Spinal cord (tissue), 10 donors: ENCODE measurements around the gene DXO. TPM values are rescaled to one million over a fixed set of nuclear protein-coding genes. Genes with fewer than 3 reads are reported as not detected.
"Not testable (repeated sequence)": the region's sequence is repeated elsewhere in the genome, so short reads cannot be mapped to it uniquely, and the experiment has no call there.

Source experiments
- DNase-seq, 6 donors: peaks; one replicate each; pipeline versions ENCODE4 v3.0.0 to v3.0.0-alpha.2; 2013 to 2015; ENCODE audit warnings: low spot score in 6 of 6, low read depth in 4 of 6
- H3K27ac ChIP-seq: one replicate; pipeline ENCODE4 v1.5.1; 2013; ENCODE audit warnings: low read depth, low read length, control low read depth
- H3K27me3 ChIP-seq: one replicate; pipeline ENCODE4 v1.6.1; 2013; ENCODE audit warnings: low read length; ENCODE audit not compliant: control insufficient read depth, insufficient read depth
- H3K36me3 ChIP-seq: one replicate; pipeline ENCODE4 v1.6.1; 2013; ENCODE audit warnings: low read length; ENCODE audit not compliant: control insufficient read depth, insufficient read depth
- H3K4me1 ChIP-seq: one replicate; pipeline ENCODE4 v1.6.1; 2013; ENCODE audit warnings: low read length; ENCODE audit not compliant: control insufficient read depth, insufficient read depth
- H3K4me3 ChIP-seq: one replicate; pipeline ENCODE4 v1.5.1; 2013; ENCODE audit warnings: low read depth, low read length, control low read depth
- H3K9me3 ChIP-seq: one replicate; pipeline ENCODE4 v1.6.1; 2013; ENCODE audit warnings: low read length; ENCODE audit not compliant: control insufficient read depth, insufficient read depth
- WGBS: methylation state at CpG from one replicate; pipeline ENCODE4 v1.1.5; 2013; ENCODE audit warnings: missing lambda C conversion rate; ENCODE audit not compliant: insufficient coverage; 5-methylcytosine and 5-hydroxymethylcytosine counted together
- polyA plus RNA-seq, 2 donors: library from polyadenylated mRNA; unstranded; fragments of 120-200 nt; gene quantifications; one replicate each; pipeline ENCODE4 v1.2.1, GENCODE V29; 2013; ENCODE audit not compliant: insufficient read length in 2 of 2
- small RNA-seq: library from RNA; depleted of rRNA; stranded (forward); fragments of <200 nt; gene quantifications from one replicate; pipeline ENCODE3, GENCODE V24; 2014; ENCODE audit warnings: low replicate concordance
- total RNA-seq, 2 donors: library from RNA; depleted of rRNA in 1 of 2; stranded (reverse); fragments of 120-200 nt in 1 of 2; fragments of >200 nt in 1 of 2; gene quantifications; one replicate each; pipeline versions ENCODE4 v1.2.3 to v1.2.4, GENCODE V29; 2013 to 2014
- donor health status: healthy.

Gene DXO
- total and polyA plus RNA-seq, 4 donors = 7.9 to 32.7 (median 23.0) TPM

GRCh38 chr6:31932137-31932536 is 39.8 kb downstream of the DXO start:
- H3K9me3 ChIP-seq, DNase-seq, H3K27ac ChIP-seq, H3K36me3 ChIP-seq, H3K4me1 ChIP-seq, H3K27me3 ChIP-seq, H3K4me3 ChIP-seq: not testable (repeated sequence)
- 96% methylated on average over 11 of the region's 32 CpGs for WGBS

GRCh38 chr6:31930962-31931361 is 41.0 kb downstream of the DXO start:
- no CpG with 5 or more reads among the region's 1 CpG for WGBS
- no peaks in the 10 kb centered on the region for H3K9me3 ChIP-seq
- no peak overlapping the region for H3K4me3 ChIP-seq
- no peaks in the 10 kb centered on the region for H3K4me1 ChIP-seq
- no peaks in the 10 kb centered on the region for H3K36me3 ChIP-seq
- H3K27me3 ChIP-seq = no peaks in the 10 kb centered on the region
- no peak overlapping the region for H3K27ac ChIP-seq
- no peak for DNase-seq

GRCh38 chr6:31928672-31928939 is 43.3 kb downstream of the DXO start:
- 83% methylated on average over 9 of the region's 9 CpGs for WGBS
- H3K27me3 ChIP-seq = no peaks in the 10 kb centered on the region
- no peak overlapping the region for H3K27ac ChIP-seq
- no peak for DNase-seq
- H3K4me1 ChIP-seq = no peaks in the 10 kb centered on the region
- no peaks in the 10 kb centered on the region for H3K36me3 ChIP-seq
- H3K9me3 ChIP-seq = no peaks in the 10 kb centered on the region
- no peak overlapping the region for H3K4me3 ChIP-seq

GRCh38 chr6:31927863-31928671 is 43.9 kb downstream of the DXO start:
- Histone ChIP-seq H3K36me3 (no peaks in the 10 kb centered on the region), H3K27me3 (no peaks in the 10 kb centered on the region), H3K4me1 (no peaks in the 10 kb centered on the region), H3K9me3 (no peaks in the 10 kb centered on the region), H3K4me3 (no peak overlapping the region), H3K27ac (no peak overlapping the region)
- no peak for DNase-seq
- 71% methylated on average over 10 of the region's 11 CpGs for WGBS

GRCh38 chr6:31927242-31927862 is 44.6 kb downstream of the DXO start, which contains the start of gene C2:
Gene C2 (plus strand): TSS chr6:31927717. CDS start chr6:31927753, 36 bp downstream.
- no peaks in the 10 kb centered on the region for H3K27me3 ChIP-seq
- no peak within 1 kb of the TSS for H3K4me3 ChIP-seq
- H3K9me3 ChIP-seq = no peaks in the 10 kb centered on the region
- no peak within 1 kb of the TSS for H3K27ac ChIP-seq
- H3K36me3 ChIP-seq = no peaks in the 10 kb centered on the region
- 53% methylated on average over 3 of the region's 11 CpGs for WGBS
- no peaks in the 10 kb centered on the region for H3K4me1 ChIP-seq
- no peak for DNase-seq

GRCh38 chr6:31922942-31923341 is 49.0 kb downstream of the DXO start:
- Histone ChIP-seq H3K27ac (no peak overlapping the region), H3K4me3 (no peak overlapping the region), H3K4me1 (no peaks in the 10 kb centered on the region), H3K9me3 (no peaks in the 10 kb centered on the region), H3K36me3 (no peaks in the 10 kb centered on the region), H3K27me3 (no peaks in the 10 kb centered on the region)
- 17% methylated on average over 4 of the region's 5 CpGs for WGBS
- no peak for DNase-seq

GRCh38 chr6:31920811-31921210 is 51.1 kb downstream of the DXO start:
- Histone ChIP-seq H3K27ac (no peak overlapping the region), H3K4me3 (no peak overlapping the region), H3K36me3 (no peaks in the 10 kb centered on the region), H3K27me3 (no peaks in the 10 kb centered on the region), H3K9me3 (no peaks in the 10 kb centered on the region), H3K4me1 (no peaks in the 10 kb centered on the region)
- 83% methylated on average over 1 of the region's 2 CpGs for WGBS
- no peak for DNase-seq

Small RNA genes within 50 kb of the gene (small RNA-seq; reads per million reads assigned to genes)
- gene AL645922.1 = not detected

Other genes with a start within 250 kb of the DXO start
Only the 30 nearest of the 33 such genes appear.
- 10 to 100 TPM in 1 of 2 donors, 1 to 10 TPM in 1; 6.2 to 20.2 TPM for gene MSH5, start 232.1 kb downstream of the DXO start, total RNA-seq
- gene MSH5, start 232.1 kb downstream of the DXO start, polyA plus RNA-seq = 10 to 100 TPM; 18.9 to 38.8 TPM
- 1 to 10 TPM; 3.4 to 9.5 TPM for gene SAPCD1, start 209.5 kb downstream of the DXO start, total RNA-seq
- 10 to 100 TPM; 10.5 to 11.1 TPM for gene SAPCD1, start 209.5 kb downstream of the DXO start, polyA plus RNA-seq
- 1 to 10 TPM; 1.8 to 2.9 TPM for gene VWA7, start 194.8 kb downstream of the DXO start, total RNA-seq
- 1 to 10 TPM; 4.0 to 4.3 TPM for gene VWA7, start 194.8 kb downstream of the DXO start, polyA plus RNA-seq
- gene VARS1, start 176.4 kb downstream of the DXO start, total RNA-seq = 10 to 100 TPM; 25.3 to 35.5 TPM
- 10 to 100 TPM; 66.1 to 70.6 TPM for gene VARS1, start 176.4 kb downstream of the DXO start, polyA plus RNA-seq
- gene LSM2, start 165.2 kb downstream of the DXO start, total RNA-seq = 10 to 100 TPM; 18.0 to 45.7 TPM
- gene LSM2, start 165.2 kb downstream of the DXO start, polyA plus RNA-seq = 10 to 100 TPM; 54.4 to 63.3 TPM
- 1 to 10 TPM; 3.3 to 4.8 TPM for gene HSPA1L, start 156.9 kb downstream of the DXO start, total RNA-seq
- 1 to 10 TPM; 5.1 to 6.1 TPM for gene HSPA1L, start 156.9 kb downstream of the DXO start, polyA plus RNA-seq
- 100 to 1,000 TPM; 221 to 541 TPM for gene HSPA1A, start 156.6 kb downstream of the DXO start, total RNA-seq
- 100 to 1,000 TPM; 117 to 175 TPM for gene HSPA1A, start 156.6 kb downstream of the DXO start, polyA plus RNA-seq
- 100 to 1,000 TPM; 285 to 696 TPM for gene HSPA1B, start 144.4 kb downstream of the DXO start, total RNA-seq
- gene HSPA1B, start 144.4 kb downstream of the DXO start, polyA plus RNA-seq = 100 to 1,000 TPM; 113 to 166 TPM
- gene NEU1, start 109.3 kb downstream of the DXO start, total RNA-seq = 10 to 100 TPM; 21.9 to 47.5 TPM
- 10 to 100 TPM; 23.6 to 25.5 TPM for gene NEU1, start 109.3 kb downstream of the DXO start, polyA plus RNA-seq
- gene SLC44A4, start 93.1 kb downstream of the DXO start, total RNA-seq = under 1 TPM; 0.20 to 0.55 TPM
- 1 to 10 TPM in 1 of 2 donors, under 1 TPM in 1; 1.00 to 1.1 TPM for gene SLC44A4, start 93.1 kb downstream of the DXO start, polyA plus RNA-seq
- 10 to 100 TPM; 44.7 to 64.8 TPM for gene EHMT2, start 74.4 kb downstream of the DXO start, total RNA-seq
- 100 to 1,000 TPM; 112 to 125 TPM for gene EHMT2, start 74.4 kb downstream of the DXO start, polyA plus RNA-seq
- 1 to 10 TPM; 7.8 to 8.6 TPM for gene ZBTB12, start 70.1 kb downstream of the DXO start, total RNA-seq
- gene ZBTB12, start 70.1 kb downstream of the DXO start, polyA plus RNA-seq = 10 to 100 TPM; 36.6 to 37.9 TPM
- gene C2, start 44.4 kb downstream of the DXO start, total RNA-seq = 10 to 100 TPM in 1 of 2 donors, 1 to 10 TPM in 1; 8.4 to 23.1 TPM
- gene C2, start 44.4 kb downstream of the DXO start, polyA plus RNA-seq = 10 to 100 TPM; 10.8 to 14.7 TPM
- gene CFB, start 26.0 kb downstream of the DXO start, total RNA-seq = 10 to 100 TPM; 11.6 to 21.8 TPM
- 1 to 10 TPM; 1.6 to 7.7 TPM for gene CFB, start 26.0 kb downstream of the DXO start, polyA plus RNA-seq
- 10 to 100 TPM; 37.8 to 75.5 TPM for gene NELFE, start 13.2 kb downstream of the DXO start, total RNA-seq
- gene NELFE, start 13.2 kb downstream of the DXO start, polyA plus RNA-seq = 10 to 100 TPM; 73.3 to 78.3 TPM
- 10 to 100 TPM; 24.0 to 37.9 TPM for gene SKIC2, start 13.0 kb downstream of the DXO start, total RNA-seq
- 10 to 100 TPM; 49.2 to 60.5 TPM for gene SKIC2, start 13.0 kb downstream of the DXO start, polyA plus RNA-seq
- gene C4A, start 9.9 kb upstream of the DXO start, total RNA-seq = 100 to 1,000 TPM in 1 of 2 donors, 10 to 100 TPM in 1; 68.4 to 107 TPM
- 10 to 100 TPM; 47.5 to 55.8 TPM for gene C4A, start 9.9 kb upstream of the DXO start, polyA plus RNA-seq
- 100 to 1,000 TPM in 1 of 2 donors, 10 to 100 TPM in 1; 67.4 to 113 TPM for gene C4B, start 42.7 kb upstream of the DXO start, total RNA-seq
- gene C4B, start 42.7 kb upstream of the DXO start, polyA plus RNA-seq = 10 to 100 TPM; 52.1 to 72.7 TPM
- gene CYP21A2, start 66.3 kb upstream of the DXO start, total RNA-seq = under 1 TPM; 0.30 to 0.61 TPM
- gene CYP21A2, start 66.3 kb upstream of the DXO start, polyA plus RNA-seq = 1 to 10 TPM; 2.7 to 4.9 TPM
- gene TNXB, start 137.2 kb upstream of the DXO start, total RNA-seq = 10 to 100 TPM; 53.9 to 78.4 TPM
- gene TNXB, start 137.2 kb upstream of the DXO start, polyA plus RNA-seq = 10 to 100 TPM; 26.1 to 46.2 TPM
- gene ATF6B, start 156.1 kb upstream of the DXO start, total RNA-seq = 10 to 100 TPM; 20.4 to 29.0 TPM
- gene ATF6B, start 156.1 kb upstream of the DXO start, polyA plus RNA-seq = 10 to 100 TPM; 84.1 to 99.9 TPM
- gene FKBPL, start 158.2 kb upstream of the DXO start, total RNA-seq = 1 to 10 TPM; 3.4 to 5.8 TPM
- gene FKBPL, start 158.2 kb upstream of the DXO start, polyA plus RNA-seq = 1 to 10 TPM; 6.0 to 6.2 TPM
- gene PRRT1, start 179.8 kb upstream of the DXO start, total RNA-seq = under 1 TPM; 0.83 to 0.89 TPM
- gene PRRT1, start 179.8 kb upstream of the DXO start, polyA plus RNA-seq = 10 to 100 TPM; 15.5 to 17.7 TPM
- 10 to 100 TPM; 20.7 to 75.1 TPM for gene PPT2, start 182.0 kb upstream of the DXO start, total RNA-seq
- gene PPT2, start 182.0 kb upstream of the DXO start, polyA plus RNA-seq = 10 to 100 TPM; 33.1 to 47.2 TPM
- gene EGFL8, start 192.5 kb upstream of the DXO start, total RNA-seq = 100 to 1,000 TPM in 1 of 2 donors, 10 to 100 TPM in 1; 28.4 to 124 TPM
- gene EGFL8, start 192.5 kb upstream of the DXO start, polyA plus RNA-seq = 10 to 100 TPM; 39.1 to 75.6 TPM
- 10 to 100 TPM; 24.0 to 81.8 TPM for gene AGPAT1, start 203.9 kb upstream of the DXO start, total RNA-seq
- 100 to 1,000 TPM; 151 to 158 TPM for gene AGPAT1, start 203.9 kb upstream of the DXO start, polyA plus RNA-seq
- 10 to 100 TPM; 56.6 to 70.6 TPM for gene RNF5, start 206.3 kb upstream of the DXO start, total RNA-seq
- 10 to 100 TPM; 95.7 to 98.7 TPM for gene RNF5, start 206.3 kb upstream of the DXO start, polyA plus RNA-seq
- gene AGER, start 212.1 kb upstream of the DXO start, total RNA-seq = 1 to 10 TPM in 1 of 2 donors, under 1 TPM in 1; 0.79 to 6.3 TPM
- gene AGER, start 212.1 kb upstream of the DXO start, polyA plus RNA-seq = 10 to 100 TPM; 15.2 to 22.1 TPM
- 10 to 100 TPM; 32.6 to 39.2 TPM for gene PBX2, start 218.1 kb upstream of the DXO start, total RNA-seq
- gene PBX2, start 218.1 kb upstream of the DXO start, polyA plus RNA-seq = 10 to 100 TPM; 79.4 to 94.3 TPM
- 1 to 10 TPM; 4.6 to 9.3 TPM for gene GPSM3, start 220.5 kb upstream of the DXO start, total RNA-seq
- gene GPSM3, start 220.5 kb upstream of the DXO start, polyA plus RNA-seq = 1 to 10 TPM; 9.6 to 9.9 TPM